GM19025 (cell line): Measurements from ENCODE around the gene DENND1B.
"Not testable (repeated sequence)": the region's sequence is repeated elsewhere in the genome, so short reads cannot be mapped to it uniquely, and the experiment has no call there.

Experiments
- ATAC-seq: cut with Tn5 transposase; IDR thresholded peaks from one replicate; pipeline ENCODE4 v1.9.1; 2021; ENCODE audit warnings: mild to moderate bottlenecking, low read depth, moderate library complexity; ENCODE audit not compliant: unreplicated experiment

DENND1B gene

DNA sequence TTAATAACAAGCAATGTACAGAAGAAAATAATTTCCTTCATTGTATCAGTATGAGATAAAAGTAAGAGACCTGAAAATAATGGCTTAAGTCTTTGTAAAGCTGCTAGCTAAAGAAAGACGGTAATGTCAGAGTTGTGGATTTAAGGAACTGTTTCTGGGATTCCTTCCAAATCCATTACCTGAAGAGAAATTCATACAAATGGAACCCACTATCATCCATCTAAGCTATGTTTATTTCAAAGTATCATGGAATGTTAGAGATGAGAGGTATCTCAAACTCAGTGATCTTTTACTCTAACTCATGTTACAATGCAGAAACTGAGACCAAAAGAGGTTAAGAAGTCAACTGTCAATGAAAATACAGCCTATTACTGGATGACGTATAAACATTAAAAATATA is 197.7 kb downstream of the DENND1B start:
- ATAC-seq, result no peak

DNA sequence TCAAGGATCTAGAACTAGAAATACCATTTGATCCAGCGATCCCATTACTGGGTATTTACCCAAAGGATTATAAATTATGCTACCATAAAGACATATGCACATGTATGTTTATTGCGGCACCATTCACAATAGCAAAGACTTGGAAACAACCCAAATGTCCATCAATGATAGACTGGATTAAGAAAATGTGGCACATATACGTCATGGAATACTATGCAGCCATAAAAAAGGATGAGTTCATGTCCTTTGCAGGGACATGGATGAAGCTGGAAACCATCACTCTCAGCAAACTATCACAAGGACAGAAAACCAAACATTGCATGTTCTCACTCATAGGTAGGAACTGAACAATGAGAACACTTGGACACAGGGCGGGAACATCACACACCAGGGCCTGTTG is 199.7 kb downstream of the DENND1B start:
- ATAC-seq, result not testable (repeated sequence)

DNA sequence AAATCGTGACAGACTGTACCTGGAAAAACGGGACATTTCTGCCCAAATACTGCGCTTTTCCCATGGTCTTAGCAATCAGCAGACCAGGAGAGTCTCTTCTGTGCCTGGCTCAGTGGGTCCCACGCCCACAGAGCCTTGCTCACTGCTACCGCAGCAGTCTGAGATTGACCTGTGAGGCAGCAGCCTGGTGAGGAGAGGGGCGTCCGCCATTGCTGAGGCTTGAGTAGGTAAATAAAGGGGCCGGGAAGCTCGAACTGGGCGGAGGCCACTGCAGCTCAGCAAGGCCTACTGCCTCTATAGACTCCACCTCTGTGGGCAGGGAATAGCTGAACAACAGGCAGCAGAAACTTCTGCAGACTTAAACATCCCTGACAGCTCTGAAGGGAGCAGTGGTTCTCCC is 203.1 kb downstream of the DENND1B start:
- ATAC-seq, result no peak

- no peak for ATAC-seq
Observed at GRCh38 chr1:197567442-197567841, 207.8 kb downstream of the DENND1B start.

DNA sequence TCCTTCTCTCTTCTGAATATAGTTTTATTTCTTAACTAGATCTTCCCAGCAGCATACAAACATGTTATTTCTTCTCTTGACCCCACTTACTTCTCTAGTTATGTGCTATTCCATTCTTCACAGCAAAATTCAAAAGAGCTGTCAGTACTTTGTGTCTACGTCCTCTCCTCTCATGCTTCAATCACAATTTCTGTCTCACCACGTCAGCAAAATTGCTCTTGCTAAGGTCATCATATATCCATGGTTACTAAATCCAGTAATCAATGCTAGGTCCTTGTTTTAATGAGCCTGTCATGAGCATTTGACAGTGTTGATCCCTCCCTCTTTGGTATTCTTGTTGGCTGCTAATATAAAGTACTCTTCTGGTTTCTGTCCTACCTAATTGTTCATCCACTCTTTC is 214.2 kb downstream of the DENND1B start:
- ATAC-seq, result no peak

GRCh38 chr1:197559655-197560054 is 215.6 kb downstream of the DENND1B start:
- no peak for ATAC-seq

GRCh38 chr1:197559244-197559643 is 216.0 kb downstream of the DENND1B start:
- no peak for ATAC-seq

DNA sequence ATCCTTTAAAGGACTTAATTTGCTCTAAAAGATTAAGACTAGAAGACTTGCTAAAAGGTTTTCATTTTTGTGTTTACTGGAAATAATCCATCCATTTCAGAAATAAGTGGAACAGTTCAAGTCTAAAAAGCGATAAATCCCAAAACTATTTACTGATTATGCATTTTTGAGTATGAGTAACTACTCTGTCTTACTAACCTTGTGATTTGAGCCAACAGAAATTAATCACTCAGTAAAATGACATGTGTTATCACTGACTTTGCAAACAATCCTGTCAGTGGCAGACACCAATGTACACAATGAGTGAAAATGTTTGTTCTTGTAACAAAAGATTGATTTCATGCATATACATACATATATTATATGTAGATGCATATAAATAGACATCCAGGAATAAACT is 218.0 kb downstream of the DENND1B start:
- ATAC-seq, result no peak

DNA sequence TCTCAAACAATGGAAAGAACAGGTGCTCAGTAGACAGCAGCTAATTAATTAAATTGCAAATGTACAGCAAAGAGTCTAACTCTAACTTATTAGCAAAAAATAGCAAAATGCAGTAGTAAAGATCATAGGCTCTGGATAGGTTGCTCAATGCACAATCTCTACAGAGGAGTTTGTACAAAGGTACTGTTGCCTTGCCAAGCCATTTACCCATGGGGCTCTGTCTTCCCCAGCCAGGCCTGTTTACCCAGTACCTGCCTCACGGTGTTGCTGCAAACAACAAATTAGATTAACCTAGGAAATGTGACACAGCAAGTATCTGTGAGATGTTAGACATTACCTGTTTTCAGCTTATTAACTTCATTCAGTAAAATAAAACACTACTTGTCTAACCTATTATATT is 222.0 kb downstream of the DENND1B start:
- ATAC-seq, result no peak

DNA sequence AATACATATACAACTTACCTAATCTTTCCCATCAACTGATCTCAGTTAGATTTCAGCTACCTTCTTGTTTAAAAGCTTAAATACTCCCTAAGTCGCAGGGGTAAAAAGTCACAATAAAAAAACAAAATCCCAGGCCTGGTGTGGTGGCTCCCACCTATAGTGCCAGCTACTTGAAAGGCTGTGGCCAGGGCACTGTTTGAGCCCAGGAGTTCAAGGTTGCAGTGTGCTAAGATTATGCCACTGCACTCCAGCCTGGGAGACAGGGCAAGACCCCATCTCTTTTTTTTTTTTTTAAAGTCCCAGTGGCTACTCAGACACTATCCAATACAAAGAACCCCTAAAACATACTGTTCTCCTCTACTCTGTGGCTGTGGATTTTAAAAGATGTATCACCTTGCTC is 228.3 kb downstream of the DENND1B start:
- ATAC-seq, result no peak

DNA sequence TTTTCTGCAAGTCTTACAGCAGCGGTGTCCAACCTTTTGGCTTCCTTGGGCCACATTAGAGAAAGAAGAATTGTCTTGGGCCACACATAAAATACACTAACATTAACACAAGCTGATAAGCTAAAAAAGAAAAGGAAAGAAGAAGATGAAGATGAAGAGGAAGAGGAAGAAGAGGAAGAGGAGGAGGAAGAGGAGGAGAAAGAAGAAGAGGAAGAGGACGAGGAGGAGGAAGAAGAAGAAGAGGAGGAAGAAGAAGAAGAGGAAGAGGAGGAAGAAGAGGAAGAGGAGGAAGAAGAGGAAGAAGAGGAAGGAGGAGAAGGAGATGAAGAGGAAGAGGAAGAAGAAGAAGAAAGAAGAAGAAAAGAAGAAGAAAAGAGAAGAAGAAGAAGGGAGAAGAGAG is 230.7 kb downstream of the DENND1B start:
- no peak for ATAC-seq

DNA sequence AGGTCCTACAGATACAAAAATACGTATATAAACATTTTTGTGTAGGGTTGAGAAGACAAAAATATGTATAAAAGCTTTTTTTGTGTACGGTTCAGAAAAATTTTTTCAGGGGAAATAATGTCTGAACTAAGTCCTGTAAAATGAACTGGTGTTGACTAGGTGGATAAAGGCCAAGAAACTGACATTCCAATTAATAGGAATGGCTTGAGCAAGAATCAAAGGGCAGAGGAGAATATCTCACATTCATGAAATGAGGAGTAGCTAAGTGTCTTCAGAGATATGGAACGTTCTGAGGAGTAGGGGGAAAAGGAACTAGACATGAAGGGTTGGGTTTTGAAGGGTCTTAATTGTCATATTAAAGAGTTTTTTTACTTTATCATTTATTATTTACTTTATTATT is 231.2 kb downstream of the DENND1B start:
- no peak for ATAC-seq

DNA sequence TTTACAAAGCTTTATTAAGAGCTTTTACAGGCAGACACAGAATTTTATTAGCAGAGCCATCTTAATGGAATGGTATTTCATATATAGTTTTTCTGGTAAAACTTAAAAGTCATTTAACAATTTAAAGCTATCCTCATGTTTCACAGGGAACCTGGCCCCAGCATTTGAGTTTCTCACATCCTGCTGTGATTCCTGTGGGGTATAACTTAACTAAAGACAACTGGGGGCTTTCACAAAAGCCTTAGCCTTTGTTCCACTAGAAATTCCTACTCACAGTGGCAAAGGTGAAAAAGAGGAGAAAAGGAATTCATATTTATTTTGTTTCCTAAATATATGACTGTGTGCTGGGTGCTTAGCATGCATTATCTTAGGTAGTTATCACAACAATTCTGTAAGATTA is 233.9 kb downstream of the DENND1B start:
- no peak for ATAC-seq

DNA sequence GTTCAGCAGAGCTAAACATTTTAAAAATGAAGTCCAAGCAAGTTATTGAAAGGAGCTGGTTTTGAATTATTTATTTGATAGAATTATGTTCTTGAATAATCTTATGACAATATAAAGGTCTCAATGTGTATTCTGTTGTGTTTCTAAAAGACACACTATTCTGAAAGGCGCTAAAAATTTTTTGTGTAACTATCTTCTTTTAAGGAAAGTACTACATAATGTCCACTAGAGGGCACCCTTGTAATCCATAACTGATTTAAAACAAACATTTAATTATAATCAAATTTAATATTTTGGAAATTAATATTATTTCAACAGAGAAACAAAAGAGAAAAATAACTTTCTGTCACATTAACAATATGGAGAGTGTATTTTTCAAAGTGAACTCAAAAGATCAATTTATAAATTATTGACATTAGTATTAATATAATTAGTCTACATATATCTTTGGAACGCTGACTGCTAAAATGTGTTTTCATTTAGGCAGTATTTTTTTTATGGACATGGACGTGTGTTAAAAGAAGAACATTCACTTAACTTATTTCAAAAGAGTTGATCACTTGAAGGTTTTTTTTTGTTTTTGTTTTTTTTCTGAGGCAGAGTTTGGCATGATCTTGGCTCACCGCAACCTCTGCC is 248.4 kb downstream of the DENND1B start:
- no peak for ATAC-seq

DNA sequence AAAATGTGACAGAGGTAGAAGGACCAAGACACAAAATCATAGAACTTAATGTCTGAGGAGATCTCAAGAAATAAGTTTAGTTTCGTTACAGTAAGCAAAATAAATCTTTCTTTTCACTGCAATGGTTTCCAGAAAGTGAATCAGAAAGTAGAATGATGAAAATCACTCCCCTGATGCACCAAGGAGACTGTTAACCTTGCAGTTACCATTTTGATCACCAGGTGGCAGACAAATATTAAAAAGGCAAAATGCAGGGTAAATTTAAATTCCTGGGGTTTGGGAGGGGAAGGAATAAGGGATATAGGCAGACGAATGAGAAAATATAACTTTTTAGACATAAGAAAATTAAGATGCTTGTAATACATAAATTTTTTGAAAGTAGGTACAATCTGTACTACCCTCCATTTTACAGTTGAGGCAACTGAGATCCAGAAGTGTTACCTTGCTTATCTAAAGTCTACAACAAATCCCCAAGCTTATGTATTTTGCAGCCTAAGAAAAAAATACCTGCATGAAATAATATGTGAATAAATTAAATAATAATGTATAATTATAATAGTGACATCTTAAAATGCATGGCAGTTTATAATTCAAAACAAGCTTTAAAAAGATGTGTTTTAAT is 254.1 kb downstream of the DENND1B start:
- peak; percentile 59 for ATAC-seq

- no peak for ATAC-seq
Observed at GRCh38 chr1:197519741-197520334, 255.4 kb downstream of the DENND1B start.

GRCh38 chr1:197515421-197515820 is 259.9 kb downstream of the DENND1B start:
- no peak for ATAC-seq

- ATAC-seq, result no peak
Observed at GRCh38 chr1:197510691-197511378, 264.4 kb downstream of the DENND1B start.

DNA sequence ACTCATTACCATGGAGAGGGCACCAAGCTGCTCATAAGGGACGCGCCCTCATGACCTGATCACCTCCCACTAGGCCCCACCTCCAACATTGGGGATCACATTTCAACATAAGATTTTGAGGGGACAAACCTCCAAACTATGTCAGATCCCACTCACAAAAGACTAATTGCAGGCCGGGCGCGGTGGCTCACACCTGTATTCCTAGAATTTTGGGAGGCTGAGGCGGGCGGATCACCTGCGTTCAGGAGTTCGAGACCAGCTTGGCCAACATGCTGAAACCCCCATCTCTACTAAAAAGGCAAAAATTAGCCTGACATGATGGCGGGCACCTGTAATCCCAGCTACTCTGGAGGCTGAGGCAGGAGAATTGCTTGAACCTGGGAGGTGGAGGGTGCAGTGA is 278.6 kb downstream of the DENND1B start:
- ATAC-seq, result no peak

GRCh38 chr1:197491505-197491904 is 283.8 kb downstream of the DENND1B start:
- not testable (repeated sequence) for ATAC-seq

- no peak for ATAC-seq
Observed at GRCh38 chr1:197486946-197487345, 288.3 kb downstream of the DENND1B start.

GRCh38 chr1:197485790-197486189 is 289.5 kb downstream of the DENND1B start:
- no peak for ATAC-seq
